Measurements from ENCODE around the gene WDR41.

The WDR41 gene

DNA sequence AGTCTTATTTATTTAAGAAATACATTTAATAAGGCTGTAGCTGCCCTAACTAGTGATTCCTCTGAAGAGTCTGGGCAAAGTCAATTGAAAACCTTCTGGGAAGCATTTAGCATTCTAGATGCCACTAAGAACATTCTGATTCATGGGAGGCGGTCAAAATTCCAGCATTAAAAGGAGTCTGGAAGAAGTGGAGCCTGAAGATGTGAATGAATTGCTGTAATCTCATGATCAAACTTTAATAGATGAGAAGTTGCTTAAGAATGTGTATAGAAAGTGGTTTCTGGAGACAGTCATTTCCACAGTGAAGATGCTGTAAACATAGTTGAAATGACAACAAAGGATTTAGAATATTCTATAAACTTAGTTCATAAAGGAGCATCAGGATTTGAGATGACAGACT lies 61.4 kb downstream of the WDR41 start:
- ATAC-seq = no peak
- peak; percentile 50 for TF ChIP-seq ISL1 (CRISPR knock-in tag; IDR thresholded peaks at IDR 0.05)
- TF ChIP-seq, protein P1, sequence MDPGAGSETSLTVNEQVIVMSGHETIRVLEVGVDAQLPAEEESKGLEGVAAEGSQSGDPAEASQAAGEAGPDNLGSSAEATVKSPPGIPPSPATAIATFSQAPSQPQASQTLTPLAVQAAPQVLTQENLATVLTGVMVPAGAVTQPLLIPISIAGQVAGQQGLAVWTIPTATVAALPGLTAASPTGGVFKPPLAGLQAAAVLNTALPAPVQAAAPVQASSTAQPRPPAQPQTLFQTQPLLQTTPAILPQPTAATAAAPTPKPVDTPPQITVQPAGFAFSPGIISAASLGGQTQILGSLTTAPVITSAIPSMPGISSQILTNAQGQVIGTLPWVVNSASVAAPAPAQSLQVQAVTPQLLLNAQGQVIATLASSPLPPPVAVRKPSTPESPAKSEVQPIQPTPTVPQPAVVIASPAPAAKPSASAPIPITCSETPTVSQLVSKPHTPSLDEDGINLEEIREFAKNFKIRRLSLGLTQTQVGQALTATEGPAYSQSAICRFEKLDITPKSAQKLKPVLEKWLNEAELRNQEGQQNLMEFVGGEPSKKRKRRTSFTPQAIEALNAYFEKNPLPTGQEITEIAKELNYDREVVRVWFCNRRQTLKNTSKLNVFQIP (CRISPR knock-in tag; IDR thresholded peaks at IDR 0.05; ENCODE audit: borderline replicate concordance, low read depth) = no peak

DNA sequence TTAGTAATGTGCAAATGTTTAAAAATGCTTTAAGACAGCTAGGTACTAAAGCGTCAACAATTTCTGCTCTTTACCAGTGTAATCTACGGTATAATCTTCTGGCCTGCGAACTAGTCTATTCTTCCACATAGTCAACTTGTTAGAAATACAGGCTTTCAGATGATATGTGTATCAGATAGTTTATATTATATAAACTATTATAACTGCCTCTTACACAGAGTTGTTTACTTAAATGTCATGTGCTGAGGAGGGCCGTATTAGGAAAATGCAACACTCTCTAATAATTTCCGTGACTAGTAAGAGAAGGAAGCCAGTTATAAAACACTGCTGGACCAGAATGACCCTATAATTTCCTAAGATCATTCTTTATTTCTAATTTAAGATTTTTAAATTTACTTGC lies 63.6 kb downstream of the WDR41 start:
- no peak for ATAC-seq
- TF ChIP-seq RARB (CRISPR knock-in tag; IDR thresholded peaks at IDR 0.05) (no peak), ZNF70 (CRISPR knock-in tag; IDR thresholded peaks at IDR 0.05) (no peak), OSR1 (CRISPR knock-in tag; IDR thresholded peaks at IDR 0.05) (no peak)
- TF ChIP-seq, protein P2, sequence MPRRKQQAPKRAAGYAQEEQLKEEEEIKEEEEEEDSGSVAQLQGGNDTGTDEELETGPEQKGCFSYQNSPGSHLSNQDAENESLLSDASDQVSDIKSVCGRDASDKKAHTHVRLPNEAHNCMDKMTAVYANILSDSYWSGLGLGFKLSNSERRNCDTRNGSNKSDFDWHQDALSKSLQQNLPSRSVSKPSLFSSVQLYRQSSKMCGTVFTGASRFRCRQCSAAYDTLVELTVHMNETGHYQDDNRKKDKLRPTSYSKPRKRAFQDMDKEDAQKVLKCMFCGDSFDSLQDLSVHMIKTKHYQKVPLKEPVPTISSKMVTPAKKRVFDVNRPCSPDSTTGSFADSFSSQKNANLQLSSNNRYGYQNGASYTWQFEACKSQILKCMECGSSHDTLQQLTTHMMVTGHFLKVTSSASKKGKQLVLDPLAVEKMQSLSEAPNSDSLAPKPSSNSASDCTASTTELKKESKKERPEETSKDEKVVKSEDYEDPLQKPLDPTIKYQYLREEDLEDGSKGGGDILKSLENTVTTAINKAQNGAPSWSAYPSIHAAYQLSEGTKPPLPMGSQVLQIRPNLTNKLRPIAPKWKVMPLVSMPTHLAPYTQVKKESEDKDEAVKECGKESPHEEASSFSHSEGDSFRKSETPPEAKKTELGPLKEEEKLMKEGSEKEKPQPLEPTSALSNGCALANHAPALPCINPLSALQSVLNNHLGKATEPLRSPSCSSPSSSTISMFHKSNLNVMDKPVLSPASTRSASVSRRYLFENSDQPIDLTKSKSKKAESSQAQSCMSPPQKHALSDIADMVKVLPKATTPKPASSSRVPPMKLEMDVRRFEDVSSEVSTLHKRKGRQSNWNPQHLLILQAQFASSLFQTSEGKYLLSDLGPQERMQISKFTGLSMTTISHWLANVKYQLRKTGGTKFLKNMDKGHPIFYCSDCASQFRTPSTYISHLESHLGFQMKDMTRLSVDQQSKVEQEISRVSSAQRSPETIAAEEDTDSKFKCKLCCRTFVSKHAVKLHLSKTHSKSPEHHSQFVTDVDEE (CRISPR knock-in tag; IDR thresholded peaks at IDR 0.05) = no peak

DNA sequence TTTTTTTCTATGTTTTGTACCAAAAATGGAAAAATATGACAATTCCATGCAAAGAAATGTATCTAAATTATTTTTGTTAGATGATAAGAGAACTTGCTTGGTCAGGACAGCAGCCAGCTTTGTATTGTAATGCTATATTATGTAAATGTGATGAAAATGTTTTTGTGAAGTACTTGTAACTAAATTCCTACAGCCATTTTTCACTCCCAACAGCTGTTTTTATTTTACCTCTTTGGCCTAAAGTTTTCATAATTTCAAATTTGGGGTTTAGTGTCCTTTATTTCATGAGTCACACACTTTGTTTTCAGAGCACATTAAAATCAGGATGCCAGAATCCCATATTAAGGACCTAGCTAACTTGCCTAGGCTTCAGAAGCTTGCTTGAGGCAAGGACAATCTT lies 64.1 kb downstream of the WDR41 start:
- ATAC-seq = no peak
- no peak for TF ChIP-seq ISL1 (CRISPR knock-in tag; IDR thresholded peaks at IDR 0.05)
- no peak for TF ChIP-seq CSDC2 (CRISPR knock-in tag; IDR thresholded peaks at IDR 0.05)
- TF ChIP-seq TCF4 (CRISPR knock-in tag; IDR thresholded peaks at IDR 0.05; ENCODE audit: borderline replicate concordance) = no peak
- no peak for TF ChIP-seq RARB (CRISPR knock-in tag; IDR thresholded peaks at IDR 0.05)
- TF ChIP-seq, protein P1 (CRISPR knock-in tag; IDR thresholded peaks at IDR 0.05; ENCODE audit: borderline replicate concordance, low read depth) = no peak
- TF ChIP-seq ZFP30 (CRISPR knock-in tag; IDR thresholded peaks at IDR 0.05) = no peak
- no peak for TF ChIP-seq OSR1 (CRISPR knock-in tag; IDR thresholded peaks at IDR 0.05)
- TF ChIP-seq TOX (CRISPR knock-in tag; IDR thresholded peaks at IDR 0.05; ENCODE audit: borderline replicate concordance) = no peak
- TF ChIP-seq ZNF70 (CRISPR knock-in tag; IDR thresholded peaks at IDR 0.05) = no peak
- TF ChIP-seq SNAI2 (CRISPR knock-in tag; IDR thresholded peaks at IDR 0.05) = no peak
- no peak for TF ChIP-seq ARNTL (CRISPR knock-in tag; IDR thresholded peaks at IDR 0.05; ENCODE audit: borderline replicate concordance, low read depth)
- TF ChIP-seq, protein P3, sequence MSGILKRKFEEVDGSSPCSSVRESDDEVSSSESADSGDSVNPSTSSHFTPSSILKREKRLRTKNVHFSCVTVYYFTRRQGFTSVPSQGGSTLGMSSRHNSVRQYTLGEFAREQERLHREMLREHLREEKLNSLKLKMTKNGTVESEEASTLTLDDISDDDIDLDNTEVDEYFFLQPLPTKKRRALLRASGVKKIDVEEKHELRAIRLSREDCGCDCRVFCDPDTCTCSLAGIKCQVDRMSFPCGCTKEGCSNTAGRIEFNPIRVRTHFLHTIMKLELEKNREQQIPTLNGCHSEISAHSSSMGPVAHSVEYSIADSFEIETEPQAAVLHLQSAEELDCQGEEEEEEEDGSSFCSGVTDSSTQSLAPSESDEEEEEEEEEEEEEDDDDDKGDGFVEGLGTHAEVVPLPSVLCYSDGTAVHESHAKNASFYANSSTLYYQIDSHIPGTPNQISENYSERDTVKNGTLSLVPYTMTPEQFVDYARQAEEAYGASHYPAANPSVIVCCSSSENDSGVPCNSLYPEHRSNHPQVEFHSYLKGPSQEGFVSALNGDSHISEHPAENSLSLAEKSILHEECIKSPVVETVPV (CRISPR knock-in tag; IDR thresholded peaks at IDR 0.05) = no peak
- TF ChIP-seq ZNF8 (CRISPR knock-in tag; IDR thresholded peaks at IDR 0.05) = no peak
- no peak for TF ChIP-seq BACH2 (CRISPR knock-in tag; IDR thresholded peaks at IDR 0.05; ENCODE audit: borderline replicate concordance)
- no peak for TF ChIP-seq PPARA (CRISPR knock-in tag; IDR thresholded peaks at IDR 0.05; ENCODE audit: borderline replicate concordance)
- TF ChIP-seq ZFP3 (CRISPR knock-in tag; IDR thresholded peaks at IDR 0.05) = no peak
- TF ChIP-seq, protein P4, sequence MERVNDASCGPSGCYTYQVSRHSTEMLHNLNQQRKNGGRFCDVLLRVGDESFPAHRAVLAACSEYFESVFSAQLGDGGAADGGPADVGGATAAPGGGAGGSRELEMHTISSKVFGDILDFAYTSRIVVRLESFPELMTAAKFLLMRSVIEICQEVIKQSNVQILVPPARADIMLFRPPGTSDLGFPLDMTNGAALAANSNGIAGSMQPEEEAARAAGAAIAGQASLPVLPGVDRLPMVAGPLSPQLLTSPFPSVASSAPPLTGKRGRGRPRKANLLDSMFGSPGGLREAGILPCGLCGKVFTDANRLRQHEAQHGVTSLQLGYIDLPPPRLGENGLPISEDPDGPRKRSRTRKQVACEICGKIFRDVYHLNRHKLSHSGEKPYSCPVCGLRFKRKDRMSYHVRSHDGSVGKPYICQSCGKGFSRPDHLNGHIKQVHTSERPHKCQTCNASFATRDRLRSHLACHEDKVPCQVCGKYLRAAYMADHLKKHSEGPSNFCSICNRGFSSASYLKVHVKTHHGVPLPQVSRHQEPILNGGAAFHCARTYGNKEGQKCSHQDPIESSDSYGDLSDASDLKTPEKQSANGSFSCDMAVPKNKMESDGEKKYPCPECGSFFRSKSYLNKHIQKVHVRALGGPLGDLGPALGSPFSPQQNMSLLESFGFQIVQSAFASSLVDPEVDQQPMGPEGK (CRISPR knock-in tag; IDR thresholded peaks at IDR 0.05; ENCODE audit: borderline replicate concordance) = no peak

DNA sequence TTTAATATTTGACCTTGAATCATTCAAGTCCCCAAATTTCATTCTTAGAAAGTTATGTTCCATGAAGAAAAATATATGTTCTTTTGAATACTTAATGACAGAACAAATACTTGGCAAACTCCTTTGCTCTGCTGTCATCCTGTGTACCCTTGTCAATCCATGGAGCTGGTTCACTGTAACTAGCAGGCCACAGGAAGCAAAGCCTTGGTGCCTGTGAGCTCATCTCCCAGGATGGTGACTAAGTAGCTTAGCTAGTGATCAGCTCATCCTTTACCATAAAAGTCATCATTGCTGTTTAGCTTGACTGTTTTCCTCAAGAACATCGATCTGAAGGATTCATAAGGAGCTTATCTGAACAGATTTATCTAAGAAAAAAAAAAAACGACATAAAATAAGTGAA lies 65.4 kb downstream of the WDR41 start:
- ATAC-seq = peak; percentile 54; the same call in 2 of the 3 replicates
- no peak for TF ChIP-seq ZC3H10 (CRISPR knock-in tag; IDR thresholded peaks at IDR 0.05)
- no peak for TF ChIP-seq ZFP30 (CRISPR knock-in tag; IDR thresholded peaks at IDR 0.05)
- TF ChIP-seq, protein P1 (CRISPR knock-in tag; IDR thresholded peaks at IDR 0.05; ENCODE audit: borderline replicate concordance, low read depth) = no peak
- TF ChIP-seq, protein P3 (CRISPR knock-in tag; IDR thresholded peaks at IDR 0.05) = no peak
- no peak for TF ChIP-seq RARB (CRISPR knock-in tag; IDR thresholded peaks at IDR 0.05)
- TF ChIP-seq TOX (CRISPR knock-in tag; IDR thresholded peaks at IDR 0.05; ENCODE audit: borderline replicate concordance) = no peak
- no peak for TF ChIP-seq GLIS3 (CRISPR knock-in tag; IDR thresholded peaks at IDR 0.05)
- no peak for TF ChIP-seq ZNF565 (CRISPR knock-in tag; conservative IDR thresholded peaks at IDR 0.05; ENCODE audit: low read depth)
- no peak for TF ChIP-seq PPARA (CRISPR knock-in tag; IDR thresholded peaks at IDR 0.05; ENCODE audit: borderline replicate concordance)
- TF ChIP-seq, protein P4 (CRISPR knock-in tag; IDR thresholded peaks at IDR 0.05; ENCODE audit: borderline replicate concordance) = no peak
- TF ChIP-seq ZNF8 (CRISPR knock-in tag; IDR thresholded peaks at IDR 0.05) = no peak

All from SK-N-SH treated with all-trans-retinoic acid at 6 μM for 48 hours (cell line).